OCI-LY3 (cell line): ENCODE measurements around the gene MUC7.
"Not testable (repeated sequence)": the region's sequence is repeated elsewhere in the genome, so short reads cannot be mapped to it uniquely, and the experiment has no call there.

Experiments
- H2AFZ ChIP-seq: fragments of 200-600, 300-600 bp; shearing (Covaris generic); 2 replicates; pipeline ENCODE4 v1.6.0; 2014; ENCODE audit warnings: antibody characterized with exemption, low read depth, low read length
- H3K27ac ChIP-seq: fragments of 200-600, 300-600 bp; sonication (generic); 2 replicates; pipeline ENCODE4 v1.5.1; 2014; ENCODE audit warnings: mild to moderate bottlenecking, low read length, moderate library complexity, mixed read lengths
- H3K27me3 ChIP-seq: fragments of 200-600, 300-600 bp; sonication (generic); 2 replicates; pipeline ENCODE4 v1.6.1; 2014; ENCODE audit warnings: low read depth, low read length, mixed read lengths
- H3K36me3 ChIP-seq: fragments of 200-600, 300-600 bp; sonication (generic); replicated peaks from 2 replicates; pipeline ENCODE3; 2014; ENCODE audit warnings: low read depth, low read length, mixed read lengths
- H3K4me1 ChIP-seq: fragments of 300-600, 200-600 bp; sonication (generic); 2 replicates; pipeline ENCODE4 v1.6.1; 2014; ENCODE audit warnings: low read length, mixed read lengths
- H3K4me2 ChIP-seq: fragments of 200-600, 300-600 bp; sonication (generic); 2 replicates; pipeline ENCODE4 v1.6.1; 2014; ENCODE audit warnings: low read length, mixed read lengths
- H3K4me3 ChIP-seq: fragments of 300-600, 200-600 bp; sonication (generic); 2 replicates; pipeline ENCODE4 v1.5.1; 2014; ENCODE audit warnings: antibody characterized with exemption, mild to moderate bottlenecking, low read length, moderate library complexity
- H3K79me2 ChIP-seq: fragments of 300-600, 200-600 bp; shearing (Covaris generic); 2 replicates; pipeline ENCODE4 v1.6.1; 2014; ENCODE audit warnings: mild to moderate bottlenecking, low read length, mixed read lengths
- H3K9ac ChIP-seq: fragments of 300-600, 200-600 bp; shearing (Covaris generic); 2 replicates; pipeline ENCODE4 v1.6.0; 2014; ENCODE audit warnings: mild to moderate bottlenecking, low read length, moderate library complexity
- H3K9me3 ChIP-seq: fragments of 200-600, 300-600 bp; shearing (Covaris generic); 2 replicates; pipeline ENCODE4 v1.6.1; 2014; ENCODE audit warnings: low read length, mixed read lengths; ENCODE audit not compliant: insufficient read depth
- H4K20me1 ChIP-seq: fragments of 200-600, 300-600 bp; sonication (generic); 2 replicates; pipeline ENCODE4 v1.6.1; 2016; ENCODE audit warnings: low read length, mixed read lengths; ENCODE audit not compliant: insufficient read depth
- EZH2phosphoT487 ChIP-seq: fragments of 200-600 bp; shearing (Covaris generic); IDR thresholded peaks from 2 replicates; pipeline ENCODE4 v1.6.1; 2018; ENCODE audit warnings: antibody characterized with exemption, mixed run types, low read depth
- TF ChIP-seq, protein P1 (sequence below): fragments of 200-600, 300-600 bp; sonication (generic); IDR thresholded peaks from 2 replicates; pipeline ENCODE4 v1.5.1; 2014; ENCODE audit warnings: antibody characterized with exemption, low read length, low read depth

Gene MUC7

DNA sequence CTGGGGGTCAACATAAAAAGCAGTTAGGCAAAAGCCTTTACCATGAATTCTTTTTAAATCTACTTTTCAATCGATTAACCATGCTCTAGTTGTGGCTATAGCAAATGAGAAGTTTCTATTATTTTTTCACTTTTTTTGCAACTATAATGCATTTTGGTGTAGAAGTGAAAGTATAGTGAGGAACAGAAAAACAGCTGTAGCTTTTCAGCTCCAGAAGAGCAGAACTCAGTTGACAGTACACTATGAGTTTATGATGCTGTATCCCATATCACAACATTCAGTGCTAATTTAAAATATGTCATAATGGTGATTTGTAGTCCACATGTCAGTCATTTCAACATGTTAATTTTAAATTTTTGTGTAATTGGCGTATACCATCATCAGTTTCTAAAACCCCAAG lies 8.7 kb upstream of the MUC7 start:
- H3K27me3 ChIP-seq = no peaks in the 10 kb centered on the region
- peaks cover 11% of the 10 kb centered on the region for H3K4me1 ChIP-seq
- peak overlapping the region; percentile 51 for H3K4me2 ChIP-seq
- H3K36me3 ChIP-seq = no peaks in the 10 kb centered on the region
- H3K9ac ChIP-seq = no peak overlapping the region
- H3K79me2 ChIP-seq = no peaks in the 10 kb centered on the region
- no peak for TF ChIP-seq EZH2phosphoT487
- TF ChIP-seq, protein P1, sequence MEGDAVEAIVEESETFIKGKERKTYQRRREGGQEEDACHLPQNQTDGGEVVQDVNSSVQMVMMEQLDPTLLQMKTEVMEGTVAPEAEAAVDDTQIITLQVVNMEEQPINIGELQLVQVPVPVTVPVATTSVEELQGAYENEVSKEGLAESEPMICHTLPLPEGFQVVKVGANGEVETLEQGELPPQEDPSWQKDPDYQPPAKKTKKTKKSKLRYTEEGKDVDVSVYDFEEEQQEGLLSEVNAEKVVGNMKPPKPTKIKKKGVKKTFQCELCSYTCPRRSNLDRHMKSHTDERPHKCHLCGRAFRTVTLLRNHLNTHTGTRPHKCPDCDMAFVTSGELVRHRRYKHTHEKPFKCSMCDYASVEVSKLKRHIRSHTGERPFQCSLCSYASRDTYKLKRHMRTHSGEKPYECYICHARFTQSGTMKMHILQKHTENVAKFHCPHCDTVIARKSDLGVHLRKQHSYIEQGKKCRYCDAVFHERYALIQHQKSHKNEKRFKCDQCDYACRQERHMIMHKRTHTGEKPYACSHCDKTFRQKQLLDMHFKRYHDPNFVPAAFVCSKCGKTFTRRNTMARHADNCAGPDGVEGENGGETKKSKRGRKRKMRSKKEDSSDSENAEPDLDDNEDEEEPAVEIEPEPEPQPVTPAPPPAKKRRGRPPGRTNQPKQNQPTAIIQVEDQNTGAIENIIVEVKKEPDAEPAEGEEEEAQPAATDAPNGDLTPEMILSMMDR = no peak
- H3K9me3 ChIP-seq = no peaks in the 10 kb centered on the region
- H4K20me1 ChIP-seq = no peaks in the 10 kb centered on the region
- H3K27ac ChIP-seq = no peak overlapping the region
- H2AFZ ChIP-seq = no peak overlapping the region
- 0 out of 2 replicates have a peak overlapping the region, but pooled peaks have one; percentile 8 for H3K4me3 ChIP-seq

DNA sequence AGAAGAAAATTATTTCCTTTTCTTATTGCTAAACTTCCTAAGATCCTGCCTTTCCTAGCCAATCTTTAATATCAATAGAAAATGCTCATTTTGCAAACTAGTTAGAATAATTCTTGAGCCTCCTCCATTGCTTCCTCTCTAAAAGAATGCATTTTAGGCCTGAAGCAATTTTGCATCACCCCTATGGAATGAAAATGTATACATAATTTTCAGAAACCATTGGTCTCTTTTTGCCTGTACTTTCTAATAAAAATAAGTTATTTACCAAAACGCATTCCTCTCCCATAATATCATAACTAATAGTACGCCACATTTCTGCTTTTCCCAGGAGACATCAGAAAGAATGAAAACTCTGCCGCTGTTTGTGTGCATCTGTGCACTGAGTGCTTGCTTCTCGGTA lies 1.7 kb downstream of the MUC7 start:
- TF ChIP-seq, protein P1 = no peak
- TF ChIP-seq EZH2phosphoT487 = no peak
- Histone ChIP-seq H3K4me2 (no peak overlapping the region), H3K9me3 (no peaks in the 10 kb centered on the region), H3K4me3 (no peak overlapping the region), H3K36me3 (no peaks in the 10 kb centered on the region), H3K27me3 (no peaks in the 10 kb centered on the region), H3K27ac (no peak overlapping the region), H4K20me1 (no peaks in the 10 kb centered on the region), H3K9ac (no peak overlapping the region), H3K79me2 (no peaks in the 10 kb centered on the region), H3K4me1 (no peaks in the 10 kb centered on the region), H2AFZ (no peak overlapping the region)

DNA sequence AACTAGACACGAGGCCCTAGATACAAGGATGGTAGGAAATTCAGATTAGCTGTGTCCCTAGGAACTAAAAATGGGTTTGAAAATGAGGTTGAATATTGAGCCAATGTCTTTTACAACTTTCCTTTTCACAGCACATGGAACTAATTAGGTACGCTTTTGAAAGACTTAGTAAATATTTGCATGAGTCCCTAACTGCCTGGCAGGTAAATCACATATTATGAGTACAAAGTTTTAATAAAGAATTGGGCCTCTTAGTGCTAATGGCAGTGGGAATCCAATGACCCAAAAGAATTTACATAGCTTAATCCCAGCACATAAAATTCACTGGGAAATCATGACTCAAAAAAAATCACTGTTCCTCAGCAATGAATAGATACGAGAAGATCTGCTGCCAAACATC lies 16.8 kb downstream of the MUC7 start:
- H3K36me3 ChIP-seq = no peaks in the 10 kb centered on the region
- TF ChIP-seq, protein P1 = no peak
- no peak for TF ChIP-seq EZH2phosphoT487
- no peak overlapping the region for H2AFZ ChIP-seq
- peaks cover 6% of the 10 kb centered on the region; the same call in 1 of the 2 replicates for H3K4me1 ChIP-seq
- H3K79me2 ChIP-seq = no peaks in the 10 kb centered on the region
- no peak overlapping the region for H3K27ac ChIP-seq
- H3K4me2 ChIP-seq = no peak overlapping the region
- no peak overlapping the region for H3K9ac ChIP-seq
- no peaks in the 10 kb centered on the region for H3K9me3 ChIP-seq
- no peaks in the 10 kb centered on the region for H3K27me3 ChIP-seq
- no peak overlapping the region for H3K4me3 ChIP-seq
- H4K20me1 ChIP-seq = no peaks in the 10 kb centered on the region

DNA sequence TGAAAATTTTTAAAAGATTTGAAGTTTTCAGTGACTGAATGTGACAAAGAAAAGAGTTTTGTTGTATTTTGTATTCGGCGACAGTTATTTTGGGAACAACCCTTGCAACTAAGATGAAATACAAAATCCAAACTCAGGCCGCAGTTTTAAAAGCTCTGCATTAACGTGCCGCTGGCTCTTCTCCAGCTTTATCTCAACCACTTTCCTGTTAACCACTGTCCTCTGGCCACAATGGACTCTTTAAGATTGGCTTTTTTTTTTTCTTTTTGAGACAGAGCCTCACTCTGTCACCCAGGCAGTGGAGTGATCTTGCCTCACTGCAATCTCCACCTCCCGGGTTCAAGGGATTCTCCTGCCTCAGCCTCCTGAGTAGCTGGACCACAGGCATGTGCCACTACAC lies 24.2 kb downstream of the MUC7 start:
- Histone ChIP-seq H3K9ac (no peak overlapping the region), H3K27ac (no peak overlapping the region), H4K20me1 (no peaks in the 10 kb centered on the region), H3K27me3 (no peaks in the 10 kb centered on the region), H3K9me3 (no peaks in the 10 kb centered on the region), H3K4me3 (no peak overlapping the region), H3K4me1 (no peaks in the 10 kb centered on the region), H3K4me2 (no peak overlapping the region), H2AFZ (no peak overlapping the region), H3K36me3 (no peaks in the 10 kb centered on the region), H3K79me2 (no peaks in the 10 kb centered on the region)
- TF ChIP-seq, protein P1 = no peak
- TF ChIP-seq EZH2phosphoT487 = no peak

DNA sequence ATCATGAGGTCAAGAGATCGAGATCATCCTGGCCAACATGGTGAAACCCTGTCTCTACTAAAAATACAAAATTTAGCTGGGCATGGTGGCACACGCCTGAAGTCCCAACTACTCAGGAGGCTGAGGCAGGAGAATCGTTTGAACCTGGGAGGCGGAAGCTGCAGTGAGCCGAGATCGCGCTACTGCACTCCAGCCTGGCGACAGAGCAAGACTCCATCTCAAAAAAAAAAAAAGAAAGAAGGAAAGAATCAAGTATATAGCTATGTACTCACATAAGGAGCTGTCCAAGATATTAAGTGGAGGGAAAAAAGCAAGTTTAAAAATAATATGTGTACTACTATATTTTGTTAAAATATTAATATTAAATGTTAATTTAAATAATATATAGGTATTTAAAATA lies 29.8 kb downstream of the MUC7 start:
- not testable (repeated sequence) for H3K9me3 ChIP-seq, H3K79me2 ChIP-seq, H4K20me1 ChIP-seq, H3K27me3 ChIP-seq, H2AFZ ChIP-seq, H3K4me3 ChIP-seq, H3K36me3 ChIP-seq, H3K27ac ChIP-seq, H3K9ac ChIP-seq, H3K4me2 ChIP-seq, H3K4me1 ChIP-seq
